Mesodermal cell (in vitro differentiated cells): ENCODE results near the gene REPIN1.

Experiments
- H3K27ac ChIP-seq: 2 replicates; pipeline ENCODE4 v1.7.0; 2013; ENCODE audit warnings: mild to moderate bottlenecking, low read depth, low read length, moderate library complexity; ENCODE audit not compliant: severe bottlenecking
- H3K36me3 ChIP-seq: 2 replicates; pipeline ENCODE4 v1.7.1; 2013; ENCODE audit warnings: mild to moderate bottlenecking, low read length, moderate library complexity; ENCODE audit not compliant: control insufficient read depth, insufficient read depth
- H3K4me1 ChIP-seq: one replicate; pipeline ENCODE4 v1.7.1; 2013; ENCODE audit warnings: mild to moderate bottlenecking, low read length; ENCODE audit not compliant: insufficient read depth, control insufficient read depth, poor library complexity, severe bottlenecking
- H3K4me3 ChIP-seq: 2 replicates; pipeline ENCODE4 v1.7.0; 2013; ENCODE audit warnings: low read length, control low read depth, mild to moderate bottlenecking; ENCODE audit not compliant: insufficient read depth, poor library complexity, severe bottlenecking; ENCODE audit errors: extremely low read depth
- H3K9me3 ChIP-seq: 2 replicates; pipeline ENCODE4 v1.7.1; 2013; ENCODE audit warnings: mild to moderate bottlenecking, low read length, moderate library complexity; ENCODE audit not compliant: control insufficient read depth
- WGBS, 2 experiments: methylation state at CpG; one replicate each; pipeline ENCODE4 v1.1.5; 2013; ENCODE audit warnings: missing lambda C conversion rate in 2 of 2; ENCODE audit not compliant: insufficient coverage in 2 of 2; 5-methylcytosine and 5-hydroxymethylcytosine counted together

REPIN1 gene

GRCh38 chr7:150409300-150410030 lies 40.8 kb downstream of the REPIN1 start:
- Histone ChIP-seq H3K36me3 (peaks cover 6% of the 10 kb centered on the region), H3K9me3 (no peaks in the 10 kb centered on the region), H3K27ac (no peak overlapping the region), H3K4me1 (peaks cover under 1% of the 10 kb centered on the region), H3K4me3 (no peak overlapping the region)
- 89 to 92% methylated on average over 9 of the region's 10 CpGs for WGBS, 2 experiments

GRCh38 chr7:150410131-150410530 lies 41.5 kb downstream of the REPIN1 start:
- no peak overlapping the region for H3K27ac ChIP-seq
- WGBS, 2 experiments = 93 to 97% methylated on average over 7 of the region's 7 CpGs

GRCh38 chr7:150410680-150411346 lies 42.2 kb downstream of the REPIN1 start:
- Histone ChIP-seq H3K9me3 (no peaks in the 10 kb centered on the region), H3K4me3 (no peak overlapping the region), H3K36me3 (peaks cover 6% of the 10 kb centered on the region), H3K27ac (peak overlapping the region; percentile 45), H3K4me1 (no peaks in the 10 kb centered on the region)
- WGBS, 2 experiments = 87 to 90% methylated on average over 8 to 10 of the region's 10 CpGs

More at GRCh38 chr7:150410131-150410530, 41.5 kb downstream of the REPIN1 start:
- Histone ChIP-seq H3K4me3 (no peak overlapping the region), H3K4me1 (no peaks in the 10 kb centered on the region), H3K9me3 (no peaks in the 10 kb centered on the region), H3K36me3 (peaks cover 6% of the 10 kb centered on the region)

- no peaks in the 10 kb centered on the region for H3K4me1 ChIP-seq
- WGBS, 2 experiments = 84 to 91% methylated on average over 9 to 10 of the region's 11 CpGs
- no peaks in the 10 kb centered on the region for H3K9me3 ChIP-seq
- no peak overlapping the region for H3K27ac ChIP-seq
- peaks cover 6% of the 10 kb centered on the region for H3K36me3 ChIP-seq
- no peak overlapping the region for H3K4me3 ChIP-seq
These were observed 43.0 kb downstream of the REPIN1 start for GRCh38 chr7:150411606-150412005.

GRCh38 chr7:150412016-150412415 lies 43.4 kb downstream of the REPIN1 start:
- H3K27ac ChIP-seq = no peak overlapping the region
- H3K36me3 ChIP-seq = peaks cover 6% of the 10 kb centered on the region
- no peaks in the 10 kb centered on the region for H3K4me1 ChIP-seq
- H3K4me3 ChIP-seq = no peak overlapping the region
- 91 to 96% methylated on average over 9 to 11 of the region's 11 CpGs for WGBS, 2 experiments
- no peaks in the 10 kb centered on the region for H3K9me3 ChIP-seq

- Histone ChIP-seq H3K4me3 (no peak overlapping the region), H3K9me3 (no peaks in the 10 kb centered on the region), H3K36me3 (peaks cover 6% of the 10 kb centered on the region), H3K27ac (no peak overlapping the region), H3K4me1 (no peaks in the 10 kb centered on the region)
- 84 to 86% methylated on average over 35 to 37 of the region's 37 CpGs for WGBS, 2 experiments
These were observed 44.2 kb downstream of the REPIN1 start for GRCh38 chr7:150412518-150413488.

- 90% methylated on average over 6 to 11 of the region's 11 CpGs for WGBS, 2 experiments
- peaks cover 6% of the 10 kb centered on the region for H3K36me3 ChIP-seq
- no peaks in the 10 kb centered on the region for H3K9me3 ChIP-seq
- H3K4me3 ChIP-seq = no peak overlapping the region
- H3K4me1 ChIP-seq = no peaks in the 10 kb centered on the region
- H3K27ac ChIP-seq = no peak overlapping the region
These were observed 45.0 kb downstream of the REPIN1 start for GRCh38 chr7:150413640-150414081.

GRCh38 chr7:150415161-150416153 lies 46.8 kb downstream of the REPIN1 start:
- no peaks in the 10 kb centered on the region for H3K4me1 ChIP-seq
- H3K9me3 ChIP-seq = no peaks in the 10 kb centered on the region
- WGBS, 2 experiments = 88 to 91% methylated on average over 17 to 18 of the region's 19 CpGs
- H3K27ac ChIP-seq = no peak overlapping the region
- peaks cover 1% of the 10 kb centered on the region for H3K36me3 ChIP-seq
- no peak overlapping the region for H3K4me3 ChIP-seq

GRCh38 chr7:150417239-150417638 lies 48.6 kb downstream of the REPIN1 start:
- Histone ChIP-seq H3K9me3 (no peaks in the 10 kb centered on the region), H3K4me1 (no peaks in the 10 kb centered on the region), H3K4me3 (no peak overlapping the region), H3K36me3 (no peaks in the 10 kb centered on the region), H3K27ac (no peak overlapping the region)
- WGBS, 2 experiments = 97% methylated on average over 7 to 9 of the region's 10 CpGs
